DND-41 (cell line): ENCODE data around the gene YPEL5.

Experiments
- ATAC-seq: fragments of 200-7000 bp; cut with Tn5 transposase; 3 replicates; pipeline ENCODE4 v1.9.1; 2021; ENCODE audit warnings: low read depth; ENCODE audit not compliant: insufficient read depth
- DNase-seq: peaks from one replicate; pipeline ENCODE4 v3.0.0-alpha.2; 2020
- H2AFZ ChIP-seq: 2 replicates; pipeline ENCODE4 v1.6.0; 2012; ENCODE audit warnings: low read depth, low read length
- H3K27ac ChIP-seq: 2 replicates; pipeline ENCODE4 v1.5.1; 2012; ENCODE audit warnings: low read length, inconsistent platforms
- H3K27me3 ChIP-seq: fragments of 200-600 bp; sonication (generic); 2 replicates; pipeline ENCODE4 v1.6.0; 2012; ENCODE audit warnings: low read length, mild to moderate bottlenecking, inconsistent platforms; ENCODE audit not compliant: insufficient read depth, poor library complexity
- H3K36me3 ChIP-seq: 2 replicates; pipeline ENCODE4 v1.5.1; 2012; ENCODE audit warnings: low read length, inconsistent platforms; ENCODE audit not compliant: insufficient read depth
- H3K4me1 ChIP-seq: 2 replicates; pipeline ENCODE4 v1.5.1; 2012; ENCODE audit warnings: mild to moderate bottlenecking, low read length; ENCODE audit not compliant: insufficient read depth
- H3K4me2 ChIP-seq: 2 replicates; pipeline ENCODE4 v1.6.0; 2012; ENCODE audit warnings: mild to moderate bottlenecking, moderate library complexity, low read length, inconsistent platforms; ENCODE audit not compliant: insufficient read depth
- H3K4me3 ChIP-seq, 2 experiments: fragments of 200-600 bp in 1 of 2; shearing (Covaris generic) in 1 of 2; 2 replicates each; pipeline ENCODE4 v1.5.1; 2012 to 2016; ENCODE audit warnings: inconsistent platforms in 2 of 2, low read length in 2 of 2, mild to moderate bottlenecking in 2 of 2, low read depth in 1 of 2, moderate library complexity in 1 of 2
- H3K79me2 ChIP-seq: 2 replicates; pipeline ENCODE4 v1.6.0; 2012; ENCODE audit warnings: low read length, inconsistent platforms; ENCODE audit not compliant: insufficient read depth
- H3K9ac ChIP-seq: 2 replicates; pipeline ENCODE4 v1.6.0; 2012; ENCODE audit warnings: low read depth, mild to moderate bottlenecking, inconsistent platforms, low read length, moderate library complexity
- H3K9me3 ChIP-seq: 2 replicates; pipeline ENCODE4 v1.5.1; 2012; ENCODE audit warnings: low read length, moderate library complexity, mild to moderate bottlenecking, inconsistent platforms; ENCODE audit not compliant: insufficient read depth, severe bottlenecking
- H4K20me1 ChIP-seq: 2 replicates; pipeline ENCODE4 v1.6.0; 2012; ENCODE audit warnings: low read length; ENCODE audit not compliant: insufficient read depth
- EZH2 ChIP-seq: IDR thresholded peaks from 3 replicates; pipeline ENCODE4 v1.6.1; 2012; ENCODE audit warnings: borderline replicate concordance, low read depth, mild to moderate bottlenecking, moderate library complexity, low read length, inconsistent platforms; ENCODE audit not compliant: severe bottlenecking
- TF ChIP-seq, protein P1 (sequence below): IDR thresholded peaks from 2 replicates; pipeline ENCODE4 v1.5.1; 2012; ENCODE audit warnings: borderline replicate concordance, low read length, moderate library complexity, mild to moderate bottlenecking; ENCODE audit not compliant: poor library complexity, severe bottlenecking; ENCODE audit errors: extremely low read depth

Gene YPEL5

GRCh38 chr2:30193104-30193681, 46.4 kb downstream of the YPEL5 start:
- Histone ChIP-seq H3K79me2 (no peaks in the 10 kb centered on the region), H3K9ac (no peak overlapping the region), H2AFZ (no peak overlapping the region), H3K4me1 (no peaks in the 10 kb centered on the region), H3K9me3 (no peaks in the 10 kb centered on the region), H3K36me3 (no peaks in the 10 kb centered on the region), H3K4me2 (no peak overlapping the region), H3K27ac (no peak overlapping the region), H3K27me3 (no peaks in the 10 kb centered on the region), H3K4me3 (no peak overlapping the region), H4K20me1 (no peaks in the 10 kb centered on the region)
- TF ChIP-seq, protein P1, sequence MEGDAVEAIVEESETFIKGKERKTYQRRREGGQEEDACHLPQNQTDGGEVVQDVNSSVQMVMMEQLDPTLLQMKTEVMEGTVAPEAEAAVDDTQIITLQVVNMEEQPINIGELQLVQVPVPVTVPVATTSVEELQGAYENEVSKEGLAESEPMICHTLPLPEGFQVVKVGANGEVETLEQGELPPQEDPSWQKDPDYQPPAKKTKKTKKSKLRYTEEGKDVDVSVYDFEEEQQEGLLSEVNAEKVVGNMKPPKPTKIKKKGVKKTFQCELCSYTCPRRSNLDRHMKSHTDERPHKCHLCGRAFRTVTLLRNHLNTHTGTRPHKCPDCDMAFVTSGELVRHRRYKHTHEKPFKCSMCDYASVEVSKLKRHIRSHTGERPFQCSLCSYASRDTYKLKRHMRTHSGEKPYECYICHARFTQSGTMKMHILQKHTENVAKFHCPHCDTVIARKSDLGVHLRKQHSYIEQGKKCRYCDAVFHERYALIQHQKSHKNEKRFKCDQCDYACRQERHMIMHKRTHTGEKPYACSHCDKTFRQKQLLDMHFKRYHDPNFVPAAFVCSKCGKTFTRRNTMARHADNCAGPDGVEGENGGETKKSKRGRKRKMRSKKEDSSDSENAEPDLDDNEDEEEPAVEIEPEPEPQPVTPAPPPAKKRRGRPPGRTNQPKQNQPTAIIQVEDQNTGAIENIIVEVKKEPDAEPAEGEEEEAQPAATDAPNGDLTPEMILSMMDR: no peak
- TF ChIP-seq EZH2: no peak
- ATAC-seq: no peak
- DNase-seq: no peak

DNA sequence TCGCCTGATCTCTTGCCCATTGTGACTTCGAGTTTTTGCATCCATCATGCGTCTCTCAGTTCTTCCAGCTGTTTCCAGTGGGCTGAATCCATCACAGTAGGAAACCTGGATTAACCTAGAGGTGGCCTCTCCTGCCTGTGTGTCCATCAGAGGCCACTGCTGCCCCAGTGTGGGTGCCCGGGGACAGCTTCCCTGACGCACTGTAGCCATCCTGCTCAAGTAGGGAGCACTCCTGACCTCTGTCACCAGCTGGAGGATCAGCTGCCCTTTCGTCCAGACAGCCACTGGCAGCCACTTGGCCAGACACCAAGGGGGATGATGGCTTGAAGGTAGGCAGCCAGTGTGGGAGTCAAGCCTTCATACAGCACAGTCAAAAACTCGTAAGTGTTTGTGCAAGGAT, 47.6 kb downstream of the YPEL5 start:
- TF ChIP-seq, protein P1: no peak
- TF ChIP-seq EZH2: no peak
- Histone ChIP-seq H3K4me1 (no peaks in the 10 kb centered on the region), H3K4me3 (no peak overlapping the region), H2AFZ (no peak overlapping the region), H4K20me1 (no peaks in the 10 kb centered on the region), H3K9ac (no peak overlapping the region), H3K9me3 (no peaks in the 10 kb centered on the region), H3K4me2 (no peak overlapping the region), H3K36me3 (no peaks in the 10 kb centered on the region), H3K79me2 (no peaks in the 10 kb centered on the region), H3K27ac (no peak overlapping the region), H3K27me3 (no peaks in the 10 kb centered on the region)
- DNase-seq (no peak), ATAC-seq (no peak)

DNA sequence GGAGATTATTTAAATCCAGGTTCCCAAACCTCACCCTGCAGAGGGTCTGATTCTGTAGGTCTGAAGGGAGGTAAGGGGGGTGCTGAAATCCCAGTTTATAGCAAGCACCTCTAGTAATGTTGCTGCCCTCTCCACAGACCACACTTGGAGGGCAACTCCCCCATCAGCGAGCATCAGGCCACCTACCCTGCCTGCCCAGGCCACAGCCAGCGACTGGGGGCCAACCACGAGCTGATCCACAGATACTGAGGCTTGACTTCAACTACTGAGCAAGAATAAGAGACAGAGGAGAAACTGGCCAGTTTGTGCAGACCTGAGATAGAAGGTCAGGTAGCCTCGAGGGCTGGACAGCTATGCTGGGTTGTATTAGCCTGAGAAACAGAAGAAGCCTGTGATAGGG, 48.2 kb downstream of the YPEL5 start:
- H4K20me1 ChIP-seq: no peaks in the 10 kb centered on the region
- H3K27ac ChIP-seq: no peak overlapping the region
- DNase-seq (no peak), ATAC-seq (no peak)
- H3K27me3 ChIP-seq: no peaks in the 10 kb centered on the region
- H3K4me3 ChIP-seq: no peak overlapping the region
- no peak overlapping the region for H3K4me2 ChIP-seq
- H3K9ac ChIP-seq: no peak overlapping the region
- H3K4me1 ChIP-seq: no peaks in the 10 kb centered on the region
- H3K9me3 ChIP-seq: no peaks in the 10 kb centered on the region
- no peak overlapping the region for H2AFZ ChIP-seq
- H3K79me2 ChIP-seq: no peaks in the 10 kb centered on the region
- TF ChIP-seq EZH2: no peak
- TF ChIP-seq, protein P1: no peak
- H3K36me3 ChIP-seq: no peaks in the 10 kb centered on the region
